Measurements from ENCODE around the gene RUNX1. TPM values are rescaled to one million over a fixed set of nuclear protein-coding genes. Genes with fewer than 3 reads are reported as not detected.
A peak's percentile ranks its signal among the peaks of the same experiment; 100 is the strongest.

RUNX1 gene
- total and polyA plus RNA-seq, 2 of the 13 experiments (the other 11 are each of a cell fraction or from before 2014, with no cell fraction given): 5.4 to 6.4 TPM

- Histone ChIP-seq H3K9ac (ENCODE audit: insufficient read depth, low read depth, low read length) (peak overlapping the region; percentile 26; the same call in 1 of the 2 replicates), H3K79me2 (ENCODE audit: insufficient read depth, low read length) (no peaks in the 10 kb centered on the region), H3K4me1 (ENCODE audit: insufficient read depth, low read length) (peaks cover 65% of the 10 kb centered on the region), H3K4me3 (replicated peaks in 1 of 3; ENCODE audit: insufficient read depth in 1 of 3, low read depth in 2 of 3, low read length in 3 of 3) (no peak overlapping the region), H3K4me2 (ENCODE audit: low read depth, low read length) (no peak overlapping the region), H3K27ac (ENCODE audit: extremely low read length, insufficient read depth, low read length) (peak overlapping the region; percentile 36), H3K27me3 (ENCODE audit: control insufficient read depth in 1 of 2, insufficient read depth in 2 of 2, low read length in 2 of 2) (no peaks in the 10 kb centered on the region), H3K9me3 (ENCODE audit: low read length) (no peaks in the 10 kb centered on the region), H4K20me1 (ENCODE audit: insufficient read depth, low read length) (no peaks in the 10 kb centered on the region), H2AFZ (ENCODE audit: low read length) (no peak overlapping the region), H3K36me3 (replicated peaks in 1 of 2; ENCODE audit: control insufficient read depth in 1 of 2, insufficient read depth in 2 of 2, low read length in 2 of 2) (no peaks in the 10 kb centered on the region)
- ATAC-seq (no peak), DNase-seq (ENCODE audit: low spot score) (no peak), FAIRE-seq (no peak)
- POLR2A ChIA-PET: interaction anchor here (1.1 to 1.4 kb wide), 2 partner anchors 12 to 19 kb away, joined by 3 read pairs; no protein-coding TSS in a partner anchor
- in situ Hi-C loops (cut with HindIII; ENCODE audit: extremely low pct_ligation_motif_present, low pct_unique_long_range_greater_than_20kb) (no loop called here), intact Hi-C loops (cut with micrococcal nuclease; ENCODE audit: unreplicated experiment) (loop anchor here (2.0 kb wide), 1 partner anchor 16 kb away; no protein-coding TSS in a partner anchor)
- TF ChIP-seq PITX1 (CRISPR knock-in tag; IDR thresholded peaks at IDR 0.05) (no peak), LCORL (IDR thresholded peaks at IDR 0.05) (no peak), LCORL (CRISPR knock-in tag; IDR thresholded peaks at IDR 0.05) (no peak), ZNF816 (CRISPR knock-in tag; IDR thresholded peaks at IDR 0.05; ENCODE audit: borderline replicate concordance) (no peak), BHLHE40 (IDR thresholded peaks at IDR 0.05; ENCODE audit: low read length) (no peak), CBX2 (IDR thresholded peaks at IDR 0.05; ENCODE audit: low read depth, low read length) (no peak), CBX2 (CRISPR knock-in tag; IDR thresholded peaks at IDR 0.05; ENCODE audit: low read depth) (no peak), ZNF382 (CRISPR knock-in tag; IDR thresholded peaks at IDR 0.05; ENCODE audit: borderline replicate concordance) (no peak), ZNF746 (CRISPR knock-in tag; IDR thresholded peaks at IDR 0.05) (no peak), RFX3 (CRISPR knock-in tag; IDR thresholded peaks at IDR 0.05) (no peak), ZNF580 (CRISPR knock-in tag; IDR thresholded peaks at IDR 0.05; ENCODE audit: borderline replicate concordance, low read depth) (no peak)
- no TSS peak for BruUV-seq (replicated peaks)
- CTCF ChIA-PET (ENCODE audit: low intra/inter-chr PET ratio, low total read pairs): interaction anchor here (1.5 kb wide), 1 partner anchor 13 kb away, joined by 3 read pairs; no protein-coding TSS in a partner anchor
- WGBS (ENCODE audit: low lambda C conversion rate): 92% methylated on average over 4 of the region's 5 CpGs
These were observed 10.3 kb downstream of the RUNX1 start for GRCh38 chr21:35038772-35039319.

All from HepG2 (cell line).